GM13976 (cell line): ENCODE measurements around the gene PLPPR1.
"Not testable (repeated sequence)": the region's sequence is repeated elsewhere in the genome, so short reads cannot be mapped to it uniquely, and the experiment has no call there.

Experiments
- DNase-seq: peaks from one replicate; pipeline ENCODE4 v3.0.0; 2012; ENCODE audit warnings: low spot score
- CTCF ChIP-seq: IDR thresholded peaks from 2 replicates; pipeline ENCODE4 v1.5.1; 2012; ENCODE audit warnings: borderline replicate concordance, mild to moderate bottlenecking; ENCODE audit not compliant: insufficient read depth; ENCODE audit errors: extremely low read depth, missing control alignments, control extremely low read depth
- in situ Hi-C: fragments of 300-500 bp; cut with MboI; formaldehyde crosslinking; loops from one replicate; pipeline ENCODE4 v1.12.0; 2022; ENCODE audit warnings: low sequenced_read_pairs, mixed read lengths, inconsistent platforms; ENCODE audit not compliant: unreplicated experiment

PLPPR1 gene

GRCh38 chr9:101098392-101098791 is 69.9 kb downstream of the PLPPR1 start:
- in situ Hi-C loops, result no loop called here
- TF ChIP-seq CTCF, result no peak
- DNase-seq, result no peak

- DNase-seq, result no peak
- TF ChIP-seq CTCF, result no peak
These were observed 85.8 kb downstream of the PLPPR1 start for GRCh38 chr9:101114317-101114716.

GRCh38 chr9:101115102-101115501 is 86.6 kb downstream of the PLPPR1 start:
- DNase-seq, result no peak
- in situ Hi-C loops, result loop anchor here (25.0 kb wide), 1 partner anchor 197 kb away; no protein-coding TSS in a partner anchor
- no peak for TF ChIP-seq CTCF

More at GRCh38 chr9:101114317-101114716, 85.8 kb downstream of the PLPPR1 start:
- in situ Hi-C loops, result loop anchor here (25.0 kb wide), 1 partner anchor 198 kb away; no protein-coding TSS in a partner anchor

GRCh38 chr9:101117161-101117560 is 88.6 kb downstream of the PLPPR1 start:
- no peak for DNase-seq
- in situ Hi-C loops, result loop anchor here (25.0 kb wide), 1 partner anchor 195 kb away; no protein-coding TSS in a partner anchor
- TF ChIP-seq CTCF, result no peak

- in situ Hi-C loops, result loop anchor here (25.0 kb wide), 1 partner anchor 193 kb away; no protein-coding TSS in a partner anchor
- DNase-seq, result peak; percentile 35
- peak; percentile 79 for TF ChIP-seq CTCF
These were observed 90.8 kb downstream of the PLPPR1 start for GRCh38 chr9:101119206-101119819.

- in situ Hi-C loops, result loop anchor here (25.0 kb wide), 1 partner anchor 190 kb away; no protein-coding TSS in a partner anchor
- no peak for DNase-seq
- no peak for TF ChIP-seq CTCF
These were observed 93.4 kb downstream of the PLPPR1 start for GRCh38 chr9:101121836-101122399.

- in situ Hi-C loops, result no loop called here
- TF ChIP-seq CTCF, result no peak
- DNase-seq, result no peak
These were observed 98.0 kb downstream of the PLPPR1 start for GRCh38 chr9:101126556-101126955.

GRCh38 chr9:101127369-101127768 is 98.8 kb downstream of the PLPPR1 start:
- DNase-seq, in situ Hi-C loops: not testable (repeated sequence)
